Measurements from ENCODE around the gene CD55.
A peak's percentile ranks its signal among the peaks of the same experiment; 100 is the strongest.

CD55 gene

DNA sequence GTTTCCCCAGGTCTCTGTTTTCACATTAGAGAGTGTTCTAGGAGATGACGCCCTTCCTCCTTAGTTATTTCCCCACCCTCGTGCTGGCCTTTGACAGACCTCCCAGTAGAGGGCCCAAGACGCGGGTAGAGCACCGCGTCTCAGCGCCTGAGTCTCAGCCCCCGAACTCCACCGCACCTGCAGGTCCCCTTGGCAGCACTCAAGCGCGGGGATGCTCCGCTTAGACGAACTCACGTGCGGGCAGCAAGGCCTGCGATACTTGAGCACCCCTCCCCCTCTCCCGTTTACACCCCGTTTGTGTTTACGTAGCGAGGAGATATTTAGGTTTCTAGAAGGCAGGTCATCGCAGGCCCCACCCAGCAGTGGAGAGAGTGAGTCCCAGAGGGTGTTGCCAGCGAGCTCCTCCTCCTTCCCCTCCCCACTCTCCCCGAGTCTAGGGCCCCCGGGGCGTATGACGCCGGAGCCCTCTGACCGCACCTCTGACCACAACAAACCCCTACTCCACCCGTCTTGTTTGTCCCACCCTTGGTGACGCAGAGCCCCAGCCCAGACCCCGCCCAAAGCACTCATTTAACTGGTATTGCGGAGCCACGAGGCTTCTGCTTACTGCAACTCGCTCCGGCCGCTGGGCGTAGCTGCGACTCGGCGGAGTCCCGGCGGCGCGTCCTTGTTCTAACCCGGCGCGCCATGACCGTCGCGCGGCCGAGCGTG lies at the start of gene CD55:
CD55 (plus strand) TSS at position 600 of the 711 bp plus-strand sequence; CDS start at position 688, 88 bp downstream.
- peak; percentile 93 for DNase-seq

- no peak for DNase-seq
Measured at GRCh38 chr1:207274882-207275281, 46.6 kb upstream of the CD55 start.

- no peak for DNase-seq
Measured at GRCh38 chr1:207276465-207276864, 45.0 kb upstream of the CD55 start.

DNA sequence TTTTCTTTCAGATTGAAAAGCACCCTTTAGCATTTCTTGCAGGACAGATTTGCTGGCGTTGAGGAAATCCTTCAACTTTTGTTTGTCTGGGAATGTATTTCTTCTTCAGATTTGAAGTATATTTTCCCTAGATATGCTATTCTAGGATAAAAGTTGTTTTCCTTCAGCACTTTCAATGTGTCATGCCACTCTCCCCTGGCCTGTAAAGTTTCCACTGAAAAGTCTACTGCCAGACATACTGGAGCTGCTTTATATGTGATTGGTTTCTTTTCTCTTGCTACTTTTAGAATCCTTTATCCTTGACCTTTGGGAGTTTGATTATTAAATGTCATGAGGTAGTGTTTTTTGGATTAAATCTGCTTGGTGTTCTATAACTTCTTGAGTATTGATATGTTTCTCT lies 44.2 kb upstream of the CD55 start:
- DNase-seq: no peak

- DNase-seq: no peak
Measured at GRCh38 chr1:207279652-207280051, 41.8 kb upstream of the CD55 start.

- no peak for DNase-seq
Measured at GRCh38 chr1:207280706-207281105, 40.8 kb upstream of the CD55 start.

DNA sequence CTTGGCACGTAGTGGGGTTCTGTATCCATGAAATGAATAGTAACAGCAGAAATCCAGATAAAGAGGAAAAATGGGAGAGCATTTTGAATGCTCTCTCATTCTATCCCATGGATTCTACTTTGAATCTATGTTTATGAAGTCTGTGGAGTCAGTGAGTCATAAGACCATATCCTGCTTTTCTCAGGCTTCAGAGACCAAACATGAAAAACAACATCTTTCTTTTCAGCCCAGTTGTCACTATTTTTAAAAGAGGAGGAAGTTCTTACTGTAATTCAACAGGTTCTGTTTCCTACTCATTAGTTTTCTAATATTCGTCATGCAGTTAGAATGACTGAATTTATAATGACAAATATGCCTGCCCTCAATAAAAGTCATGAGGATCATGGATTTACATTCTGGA lies 39.4 kb upstream of the CD55 start:
- no peak for DNase-seq

- no peak for DNase-seq
Measured at GRCh38 chr1:207282496-207283380, 38.7 kb upstream of the CD55 start.

DNA sequence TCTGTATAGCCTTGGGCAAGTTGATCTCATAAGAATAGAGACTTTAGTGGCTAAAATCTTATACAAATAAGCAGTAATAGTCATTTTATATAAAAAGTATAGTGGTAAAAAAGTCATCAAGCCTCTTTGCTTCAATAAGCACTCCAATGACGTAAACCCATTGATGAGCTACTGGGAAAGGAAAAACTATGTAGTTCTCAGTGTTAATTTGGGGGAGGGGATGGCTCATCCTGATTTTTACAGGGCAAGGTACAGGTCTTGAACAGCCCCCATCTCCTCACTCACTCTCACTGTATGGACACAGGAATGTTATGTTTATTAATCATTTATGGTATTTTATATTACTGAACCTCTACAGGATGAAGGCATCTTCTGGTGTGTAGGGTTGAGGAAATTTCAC lies 38.1 kb upstream of the CD55 start:
- DNase-seq: no peak

DNA sequence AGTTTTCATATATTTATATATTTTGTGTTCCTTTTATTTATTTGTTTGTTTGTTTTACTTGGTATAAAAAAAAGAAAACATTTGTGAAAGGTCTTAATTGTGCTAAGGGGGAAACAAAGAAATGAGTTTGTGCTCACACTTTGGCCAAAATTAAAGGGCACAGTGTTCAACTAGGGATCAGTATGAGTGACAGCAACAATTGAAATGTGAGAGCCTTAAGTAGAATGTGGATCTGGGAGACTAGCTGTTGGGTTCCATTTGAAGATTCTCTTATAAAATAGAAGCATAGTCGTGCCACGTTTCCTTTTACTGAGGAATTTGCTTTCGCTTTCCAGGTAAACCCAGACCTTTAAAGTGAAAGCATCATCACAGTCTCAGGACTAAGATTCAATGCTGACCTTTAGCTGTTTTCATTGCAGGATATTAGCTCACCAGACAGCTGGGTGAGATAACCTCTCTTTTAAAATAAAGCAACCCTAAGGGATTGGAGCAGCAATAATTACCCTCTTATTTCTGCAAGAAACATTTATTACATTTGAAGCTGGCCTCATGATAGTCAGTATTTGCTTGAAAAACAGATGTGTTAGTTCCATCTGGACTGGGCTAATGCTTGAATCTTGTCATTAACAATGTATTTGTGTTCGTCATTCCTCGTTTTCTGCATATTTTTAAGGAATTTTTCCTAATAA lies 37.1 kb upstream of the CD55 start:
- no peak for DNase-seq

DNA sequence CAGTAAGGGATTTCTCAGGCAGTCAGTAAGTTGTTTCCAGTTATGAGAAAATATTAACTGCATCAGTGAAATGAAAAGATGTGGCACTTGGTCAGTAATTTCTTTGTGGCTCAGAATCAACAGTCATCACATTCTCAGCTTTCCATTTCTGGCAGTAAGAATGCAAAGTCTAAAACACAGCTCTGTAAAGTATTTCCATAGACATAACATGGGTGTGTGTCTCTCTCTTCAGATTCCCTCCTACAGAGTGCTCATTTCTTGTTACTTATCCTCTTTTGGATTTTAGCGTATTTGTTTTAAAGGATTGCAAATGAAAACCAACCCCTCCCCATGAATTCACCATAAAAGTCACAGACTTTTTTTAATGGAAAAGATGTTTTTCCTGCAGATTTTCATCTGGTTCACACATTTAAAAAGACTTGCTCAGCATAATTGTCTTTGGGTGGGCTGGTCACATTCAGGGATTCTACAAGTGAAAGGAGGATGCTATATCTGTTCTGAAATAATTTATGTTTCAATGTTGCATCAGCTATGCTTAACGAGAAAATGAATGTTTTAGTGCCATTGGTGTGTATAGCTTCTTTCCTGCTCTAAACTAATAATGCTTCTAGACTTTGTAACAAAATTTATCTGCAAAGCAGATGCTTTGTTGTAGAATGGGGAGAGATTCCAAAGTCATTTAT lies 34.6 kb upstream of the CD55 start:
- peak; percentile 40 for DNase-seq

- peak; percentile 63 for DNase-seq
Measured at GRCh38 chr1:207288315-207288714, 33.2 kb upstream of the CD55 start.

- no peak for DNase-seq
Measured at GRCh38 chr1:207289756-207290155, 31.7 kb upstream of the CD55 start.

- no peak for DNase-seq
Measured at GRCh38 chr1:207291723-207292122, 29.8 kb upstream of the CD55 start.

DNA sequence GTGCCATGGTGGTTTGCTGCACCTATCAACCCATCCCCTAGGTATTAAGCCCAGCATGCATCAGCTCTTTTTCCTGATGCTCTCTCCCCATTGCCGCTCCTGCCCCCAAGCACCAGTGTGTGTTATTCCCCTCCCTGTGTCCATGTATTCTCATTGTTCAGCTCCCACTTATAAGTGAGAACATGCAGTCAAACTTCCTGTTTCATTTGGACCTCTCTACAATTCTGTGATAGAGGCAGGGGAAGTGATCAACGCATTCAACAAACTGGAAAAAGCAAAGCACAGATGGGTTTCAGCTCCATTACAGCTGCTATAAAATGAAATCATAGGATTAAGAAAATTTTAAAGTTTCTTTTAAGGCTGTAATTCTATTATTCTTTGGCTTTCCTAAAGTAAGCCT lies 23.3 kb upstream of the CD55 start:
- no peak for DNase-seq

- no peak for DNase-seq
Measured at GRCh38 chr1:207298636-207299398, 22.7 kb upstream of the CD55 start.

DNA sequence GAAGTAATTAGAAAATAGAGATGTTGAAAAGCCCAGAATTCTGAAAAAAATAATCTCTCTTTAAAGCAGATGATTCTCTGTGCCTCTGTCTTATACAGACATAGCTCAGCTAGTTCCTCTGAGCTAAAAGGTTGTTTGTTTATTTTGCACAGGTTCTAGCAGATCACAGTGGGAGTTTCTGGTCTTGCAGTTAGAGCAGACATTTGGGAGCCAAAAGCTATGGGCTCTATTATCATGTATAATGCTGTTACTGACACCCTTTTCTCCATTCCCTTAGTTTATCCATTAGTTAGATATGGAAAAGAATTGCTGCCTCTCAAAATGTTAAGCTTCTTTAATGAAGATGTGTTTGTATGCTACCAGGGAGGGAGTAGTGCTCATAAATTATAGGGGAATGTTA lies 20.5 kb upstream of the CD55 start:
- no peak for DNase-seq

- no peak for DNase-seq
Measured at GRCh38 chr1:207302618-207303393, 18.7 kb upstream of the CD55 start.

DNA sequence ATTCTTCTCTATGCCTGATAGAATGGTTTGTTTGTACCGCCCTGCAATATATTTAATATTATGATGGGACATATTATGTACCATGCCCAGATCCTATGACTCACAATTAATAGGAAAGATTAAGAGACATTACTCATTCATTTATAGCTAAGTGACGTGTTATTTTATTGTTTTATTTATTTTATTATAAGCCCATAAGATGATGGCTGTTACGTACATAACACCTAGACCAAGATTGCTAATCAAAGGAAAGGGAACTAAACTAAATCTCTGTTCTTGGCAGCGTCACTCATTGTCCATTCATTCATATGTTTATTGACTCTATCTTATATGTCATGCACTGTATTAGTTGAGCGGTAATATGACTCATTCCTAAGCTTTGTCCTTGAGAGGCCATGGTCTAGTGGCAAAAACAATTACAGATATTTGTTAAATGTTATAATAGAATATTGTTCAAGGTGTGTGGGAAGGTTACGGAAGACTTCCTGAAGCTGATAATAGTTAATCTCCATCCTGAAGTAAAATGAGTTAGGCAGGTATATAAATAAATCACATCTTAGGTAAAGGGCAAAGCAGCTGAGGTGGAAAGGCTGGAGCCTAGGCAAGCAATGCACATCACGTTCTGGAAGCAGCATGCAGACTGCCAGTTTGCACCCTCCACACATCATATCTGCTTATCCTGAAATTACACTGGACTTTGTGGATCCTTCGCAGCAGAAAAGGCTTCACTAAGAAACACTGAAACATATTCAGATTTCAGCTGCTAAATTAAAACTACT lies 16.6 kb upstream of the CD55 start:
- DNase-seq: no peak

GRCh38 chr1:207305489-207305873 lies 16.0 kb upstream of the CD55 start:
- DNase-seq: no peak

- DNase-seq: no peak
Measured at GRCh38 chr1:207306023-207306422, 15.5 kb upstream of the CD55 start.

Data from right hindlimb (tissue), 1 donor.